ENCODE measurements around the gene OR10A2. TPM values are rescaled to one million over a fixed set of nuclear protein-coding genes. Genes with fewer than 3 reads are reported as not detected.

Gene OR10A2
- total and polyA plus RNA-seq, 7 donors: not detected

DNA sequence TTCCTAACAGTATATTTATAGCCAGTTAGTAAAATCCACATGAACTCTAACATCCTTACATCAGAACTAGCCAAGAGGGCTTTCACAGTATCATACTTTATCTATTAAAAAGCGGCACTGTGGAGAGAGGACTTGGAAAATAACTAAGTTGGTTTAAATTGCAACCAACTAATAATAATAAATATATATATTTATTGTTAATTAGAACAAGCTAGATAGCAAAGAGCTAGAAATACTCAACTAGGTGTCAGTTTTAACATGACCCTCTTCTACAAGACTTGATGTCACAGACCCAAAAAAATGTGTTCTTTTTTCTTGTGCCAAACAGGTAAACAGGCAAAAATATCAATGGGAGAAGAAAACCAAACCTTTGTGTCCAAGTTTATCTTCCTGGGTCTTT is 57.8 kb downstream of the OR10A2 start, which contains the start of gene OR2D3:
TSS of gene OR2D3 (plus strand) at position 301 of the 400 bp plus-strand sequence. CDS start at position 301, 0 bp downstream.
- TF ChIP-seq, protein P1, sequence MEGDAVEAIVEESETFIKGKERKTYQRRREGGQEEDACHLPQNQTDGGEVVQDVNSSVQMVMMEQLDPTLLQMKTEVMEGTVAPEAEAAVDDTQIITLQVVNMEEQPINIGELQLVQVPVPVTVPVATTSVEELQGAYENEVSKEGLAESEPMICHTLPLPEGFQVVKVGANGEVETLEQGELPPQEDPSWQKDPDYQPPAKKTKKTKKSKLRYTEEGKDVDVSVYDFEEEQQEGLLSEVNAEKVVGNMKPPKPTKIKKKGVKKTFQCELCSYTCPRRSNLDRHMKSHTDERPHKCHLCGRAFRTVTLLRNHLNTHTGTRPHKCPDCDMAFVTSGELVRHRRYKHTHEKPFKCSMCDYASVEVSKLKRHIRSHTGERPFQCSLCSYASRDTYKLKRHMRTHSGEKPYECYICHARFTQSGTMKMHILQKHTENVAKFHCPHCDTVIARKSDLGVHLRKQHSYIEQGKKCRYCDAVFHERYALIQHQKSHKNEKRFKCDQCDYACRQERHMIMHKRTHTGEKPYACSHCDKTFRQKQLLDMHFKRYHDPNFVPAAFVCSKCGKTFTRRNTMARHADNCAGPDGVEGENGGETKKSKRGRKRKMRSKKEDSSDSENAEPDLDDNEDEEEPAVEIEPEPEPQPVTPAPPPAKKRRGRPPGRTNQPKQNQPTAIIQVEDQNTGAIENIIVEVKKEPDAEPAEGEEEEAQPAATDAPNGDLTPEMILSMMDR (IDR thresholded peaks at IDR 0.05): no peak
- no peak for TF ChIP-seq POLR2A (IDR thresholded peaks at IDR 0.05)
- TF ChIP-seq EP300 (IDR thresholded peaks at IDR 0.05): no peak
- TF ChIP-seq POLR2AphosphoS5 (IDR thresholded peaks at IDR 0.05): no peak
- intact Hi-C loops (cut with DNase I): loop anchor here (10.0 kb wide), 1 partner anchor 74 kb away; no protein-coding TSS in a partner anchor
- Histone ChIP-seq H3K27ac (no peak within 1 kb of the TSS), H3K4me3 (no peak within 1 kb of the TSS), H3K36me3 (no peaks in the 10 kb centered on the region), H3K4me1 (no peaks in the 10 kb centered on the region), H3K27me3 (no peaks in the 10 kb centered on the region), H3K9me3 (peaks cover 0 to 3% (median 0%) of the 10 kb centered on the region in 4 donors)
- no peak for DNase-seq
- WGBS, 2 donors: 94 to 97% methylated on average over 1 of the region's 1 CpG

Other genes with a start within 250 kb of the OR10A2 start
- 10 to 100 TPM; 39.8 to 58.8 (median 45.9) TPM for gene TPP1, start 243.6 kb upstream of the OR10A2 start, total RNA-seq
- 10 to 100 TPM; 13.2 to 60.3 (median 55.5) TPM for gene TPP1, start 243.6 kb upstream of the OR10A2 start, polyA plus RNA-seq
- gene DCHS1, start 207.2 kb upstream of the OR10A2 start, total RNA-seq: 10 to 100 TPM; 21.7 to 57.1 (median 32.2) TPM
- gene DCHS1, start 207.2 kb upstream of the OR10A2 start, polyA plus RNA-seq: 1 to 10 TPM in 1 of 3 donors, under 1 TPM in 2; under 0.01 to 6.3 (median 0.46) TPM
- 10 to 100 TPM; 18.3 to 97.5 (median 20.1) TPM for gene MRPL17, start 179.7 kb upstream of the OR10A2 start, total RNA-seq
- 10 to 100 TPM; 23.4 to 51.1 (median 28.9) TPM for gene MRPL17, start 179.7 kb upstream of the OR10A2 start, polyA plus RNA-seq
- under 1 TPM in 2 of 4 donors, not detected in 2; 0.28 to 0.41 TPM for gene OR2AG2, start 91.1 kb upstream of the OR10A2 start, total RNA-seq
- gene OR2AG2, start 91.1 kb upstream of the OR10A2 start, polyA plus RNA-seq: under 1 TPM in 1 of 3 donors, not detected in 2; 0.06 TPM
- gene OR2AG1, start 80.0 kb upstream of the OR10A2 start, total RNA-seq: not detected
- not detected for gene OR2AG1, start 80.0 kb upstream of the OR10A2 start, polyA plus RNA-seq
- gene OR6A2, start 63.4 kb upstream of the OR10A2 start, total RNA-seq: under 1 TPM in 2 of 4 donors, not detected in 2; 0.14 to 0.28 TPM
- gene OR6A2, start 63.4 kb upstream of the OR10A2 start, polyA plus RNA-seq: under 1 TPM in 1 of 3 donors, not detected in 2; 0.06 TPM
- not detected for gene OR10A5, start 17.4 kb upstream of the OR10A2 start, total RNA-seq
- gene OR10A5, start 17.4 kb upstream of the OR10A2 start, polyA plus RNA-seq: not detected
- not detected for gene OR10A4, start 13.6 kb downstream of the OR10A2 start, total RNA-seq
- not detected for gene OR10A4, start 13.6 kb downstream of the OR10A2 start, polyA plus RNA-seq
- not detected for gene OR2D2, start 29.4 kb downstream of the OR10A2 start, total RNA-seq
- gene OR2D2, start 29.4 kb downstream of the OR10A2 start, polyA plus RNA-seq: not detected
- gene OR2D3, start 57.9 kb downstream of the OR10A2 start, total RNA-seq: not detected
- gene OR2D3, start 57.9 kb downstream of the OR10A2 start, polyA plus RNA-seq: not detected
- gene ZNF215, start 63.4 kb downstream of the OR10A2 start, total RNA-seq: 1 to 10 TPM in 2 of 4 donors, under 1 TPM in 2; 0.41 to 3.0 (median 0.78) TPM
- 1 to 10 TPM in 2 of 3 donors, under 1 TPM in 1; 0.46 to 1.7 (median 1.2) TPM for gene ZNF215, start 63.4 kb downstream of the OR10A2 start, polyA plus RNA-seq
- gene ZNF214, start 157.3 kb downstream of the OR10A2 start, total RNA-seq: 1 to 10 TPM; 1.9 to 3.1 (median 2.5) TPM
- gene ZNF214, start 157.3 kb downstream of the OR10A2 start, polyA plus RNA-seq: 1 to 10 TPM in 1 of 3 donors, under 1 TPM in 2; 0.46 to 1.2 (median 0.77) TPM
- gene NLRP14, start 157.4 kb downstream of the OR10A2 start, total RNA-seq: under 1 TPM in 1 of 4 donors, not detected in 3; 0.36 TPM
- under 1 TPM in 1 of 3 donors, not detected in 2; 0.01 TPM for gene NLRP14, start 157.4 kb downstream of the OR10A2 start, polyA plus RNA-seq
- gene RBMXL2, start 225.9 kb downstream of the OR10A2 start, total RNA-seq: not detected
- under 1 TPM in 1 of 3 donors, not detected in 2; 0.03 TPM for gene RBMXL2, start 225.9 kb downstream of the OR10A2 start, polyA plus RNA-seq

All from sigmoid colon (tissue), 7 donors.